NT2/D1 (cell line): ENCODE measurements around the gene YIPF5.
A peak's percentile ranks its signal among the peaks of the same experiment; 100 is the strongest.

ENCODE experiments used
- DNase-seq: peaks from one replicate; pipeline ENCODE4 v3.0.0-alpha.2; 2011; ENCODE audit warnings: low read depth, low spot score
- H3K27me3 ChIP-seq: 2 replicates; pipeline ENCODE4 v1.6.0; 2011; ENCODE audit warnings: mild to moderate bottlenecking; ENCODE audit not compliant: insufficient read length, insufficient read depth
- H3K36me3 ChIP-seq: 2 replicates; pipeline ENCODE4 v1.6.1; 2011; ENCODE audit warnings: mild to moderate bottlenecking, low read length, mixed read lengths; ENCODE audit not compliant: insufficient read depth, insufficient read length
- H3K4me1 ChIP-seq: 2 replicates; pipeline ENCODE4 v1.5.1; 2011; ENCODE audit not compliant: insufficient read depth, insufficient read length
- H3K4me3 ChIP-seq: 2 replicates; pipeline ENCODE4 v1.5.1; 2011; ENCODE audit warnings: low read depth; ENCODE audit not compliant: insufficient read length
- H3K9ac ChIP-seq: 2 replicates; pipeline ENCODE4 v1.6.0; 2011; ENCODE audit warnings: low read depth; ENCODE audit not compliant: insufficient read length
- H3K9me3 ChIP-seq: 2 replicates; pipeline ENCODE4 v1.5.1; 2011; ENCODE audit warnings: mild to moderate bottlenecking, low read length; ENCODE audit not compliant: insufficient read depth
- SUZ12 ChIP-seq: IDR thresholded peaks from 2 replicates; pipeline ENCODE4 v1.6.1; 2011; ENCODE audit not compliant: insufficient read length, insufficient read depth; ENCODE audit errors: extremely low read depth
- YY1 ChIP-seq: IDR thresholded peaks from 2 replicates; pipeline ENCODE4 v1.6.1; 2011; ENCODE audit not compliant: insufficient read length, insufficient read depth
- ZNF274 ChIP-seq: IDR thresholded peaks from 2 replicates; pipeline ENCODE4 v1.6.1; 2011; ENCODE audit warnings: mild to moderate bottlenecking, low read depth, low read length

Gene YIPF5

GRCh38 chr5:144144956-144145751, 25.3 kb downstream of the YIPF5 start:
- Histone ChIP-seq H3K9ac (no peak overlapping the region), H3K36me3 (no peaks in the 10 kb centered on the region), H3K9me3 (no peaks in the 10 kb centered on the region), H3K27me3 (no peaks in the 10 kb centered on the region), H3K4me1 (no peaks in the 10 kb centered on the region), H3K4me3 (no peak overlapping the region)
- no peak for DNase-seq
- TF ChIP-seq YY1 (no peak), ZNF274 (no peak), SUZ12 (no peak)

GRCh38 chr5:144143625-144144024, 26.8 kb downstream of the YIPF5 start:
- no peak for DNase-seq
- no peak overlapping the region for H3K9ac ChIP-seq
- TF ChIP-seq SUZ12 (no peak), YY1 (no peak), ZNF274 (no peak)

GRCh38 chr5:144142824-144143162, 27.7 kb downstream of the YIPF5 start:
- Histone ChIP-seq H3K27me3 (no peaks in the 10 kb centered on the region), H3K4me1 (no peaks in the 10 kb centered on the region), H3K36me3 (no peaks in the 10 kb centered on the region), H3K9me3 (no peaks in the 10 kb centered on the region), H3K9ac (no peak overlapping the region), H3K4me3 (no peak overlapping the region)
- DNase-seq = no peak
- TF ChIP-seq ZNF274 (no peak), YY1 (no peak), SUZ12 (no peak)

More at GRCh38 chr5:144143625-144144024, 26.8 kb downstream of the YIPF5 start:
- Histone ChIP-seq H3K27me3 (no peaks in the 10 kb centered on the region), H3K36me3 (no peaks in the 10 kb centered on the region), H3K4me3 (no peak overlapping the region), H3K4me1 (no peaks in the 10 kb centered on the region), H3K9me3 (no peaks in the 10 kb centered on the region)

DNA sequence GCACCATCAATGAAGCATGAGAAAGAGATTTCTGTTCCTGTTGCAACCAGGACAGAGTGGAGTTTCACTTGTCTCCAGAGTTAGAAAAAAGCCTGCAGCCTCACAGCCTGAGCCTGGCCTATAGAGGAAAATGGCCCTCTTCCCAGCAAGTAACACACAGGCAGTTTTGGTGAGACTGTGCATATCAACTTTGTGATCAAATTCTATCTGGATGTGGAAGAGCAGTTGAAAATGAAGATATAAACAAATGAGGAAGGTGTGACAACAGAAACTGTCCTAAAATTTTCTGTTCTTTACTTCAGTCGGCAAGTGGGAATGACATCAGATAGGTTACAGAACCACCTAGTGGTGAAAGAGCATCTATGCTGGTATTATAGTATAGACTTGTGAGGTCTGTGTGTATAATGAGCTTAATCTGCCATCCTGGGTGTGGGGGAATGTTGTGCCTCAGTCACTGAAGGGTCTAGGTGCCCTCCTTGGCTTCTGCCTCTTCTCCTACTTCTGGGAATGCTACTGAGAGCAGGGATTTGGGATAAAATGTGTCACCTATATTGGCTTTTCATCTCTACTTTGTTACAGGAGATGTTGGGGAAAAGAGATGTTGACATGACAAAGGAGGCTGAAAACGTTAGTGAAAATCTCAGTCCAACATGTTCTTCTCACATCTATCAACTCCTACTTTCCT, 28.2 kb downstream of the YIPF5 start:
- H3K9ac ChIP-seq = no peak overlapping the region
- peak; percentile 6 for DNase-seq
- TF ChIP-seq YY1 (no peak), ZNF274 (no peak), SUZ12 (no peak)

GRCh38 chr5:144141585-144141984, 28.9 kb downstream of the YIPF5 start:
- Histone ChIP-seq H3K9ac (no peak overlapping the region), H3K36me3 (no peaks in the 10 kb centered on the region), H3K9me3 (no peaks in the 10 kb centered on the region), H3K4me3 (no peak overlapping the region), H3K27me3 (no peaks in the 10 kb centered on the region), H3K4me1 (no peaks in the 10 kb centered on the region)
- no peak for DNase-seq
- TF ChIP-seq ZNF274 = no peak
- TF ChIP-seq YY1 = no peak
- TF ChIP-seq SUZ12 = no peak

More for the DNA sequence above, 28.2 kb downstream of the YIPF5 start:
- no peaks in the 10 kb centered on the region for H3K9me3 ChIP-seq
- no peaks in the 10 kb centered on the region for H3K36me3 ChIP-seq
- no peak overlapping the region for H3K4me3 ChIP-seq
- H3K27me3 ChIP-seq = no peaks in the 10 kb centered on the region
- no peaks in the 10 kb centered on the region for H3K4me1 ChIP-seq

DNA sequence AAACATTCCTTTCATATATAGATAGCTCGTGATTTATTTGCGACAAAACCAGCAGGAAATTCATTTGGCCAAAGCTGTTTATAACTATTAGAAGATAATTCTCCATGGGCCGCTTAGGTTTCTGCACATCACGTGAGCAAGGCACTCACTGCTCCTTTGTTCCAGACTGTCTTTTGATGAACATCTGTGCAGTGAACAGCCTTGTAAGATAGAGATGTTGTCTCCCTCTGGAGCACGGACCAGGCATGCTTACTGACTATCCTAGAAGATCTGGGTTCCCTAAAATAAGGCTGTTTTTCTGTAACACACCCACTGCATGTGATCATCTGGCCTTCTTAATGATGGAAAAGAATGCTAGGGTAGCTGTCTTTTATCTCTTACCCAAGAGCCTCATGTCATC, 30.9 kb downstream of the YIPF5 start:
- Histone ChIP-seq H3K27me3 (no peaks in the 10 kb centered on the region), H3K36me3 (no peaks in the 10 kb centered on the region), H3K9me3 (no peaks in the 10 kb centered on the region), H3K4me3 (no peak overlapping the region), H3K9ac (no peak overlapping the region), H3K4me1 (no peaks in the 10 kb centered on the region)
- DNase-seq = no peak
- TF ChIP-seq YY1 (no peak), ZNF274 (no peak), SUZ12 (no peak)

DNA sequence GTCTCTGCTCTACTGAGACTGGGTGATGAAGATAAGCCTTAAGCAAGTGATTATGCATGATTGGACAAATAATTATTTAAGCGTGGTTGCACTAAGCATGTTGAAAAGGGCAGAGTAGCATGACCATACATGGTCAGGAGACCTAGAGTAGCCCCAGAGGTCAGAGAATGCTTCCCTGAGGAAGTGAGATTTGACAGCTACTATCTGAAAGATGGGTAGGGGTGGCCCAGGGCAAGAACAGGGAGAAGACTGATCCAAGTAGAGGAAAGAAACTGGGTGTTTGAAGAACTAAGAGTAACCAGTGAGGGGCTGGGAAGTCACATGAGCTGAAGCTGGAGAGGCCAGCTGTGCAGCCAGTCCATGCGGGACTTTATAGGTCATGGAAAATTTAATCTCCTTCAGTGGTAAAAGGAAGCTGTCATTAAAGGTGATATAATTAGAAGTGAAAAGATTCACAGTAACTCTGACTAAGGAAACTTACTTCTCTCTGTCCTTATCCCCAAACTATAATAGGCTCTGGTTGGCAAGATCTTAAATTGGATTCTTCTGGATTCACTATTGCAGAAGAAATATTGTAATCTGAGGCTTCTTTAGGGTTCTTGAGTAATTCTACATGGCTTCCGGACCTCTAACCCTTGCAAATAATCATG, 35.2 kb downstream of the YIPF5 start:
- no peaks in the 10 kb centered on the region for H3K4me1 ChIP-seq
- no peak for TF ChIP-seq SUZ12
- TF ChIP-seq ZNF274 = no peak
- no peak for TF ChIP-seq YY1
- DNase-seq = no peak
- H3K9me3 ChIP-seq = peaks cover 5% of the 10 kb centered on the region; the same call in 1 of the 2 replicates
- no peaks in the 10 kb centered on the region for H3K36me3 ChIP-seq
- no peaks in the 10 kb centered on the region for H3K27me3 ChIP-seq
- no peak overlapping the region for H3K9ac ChIP-seq
- H3K4me3 ChIP-seq = no peak overlapping the region
